Measurements from ENCODE around the gene ZSWIM5.
"Not testable (repeated sequence)": the region's sequence is repeated elsewhere in the genome, so short reads cannot be mapped to it uniquely, and the experiment has no call there.

Gene ZSWIM5

DNA sequence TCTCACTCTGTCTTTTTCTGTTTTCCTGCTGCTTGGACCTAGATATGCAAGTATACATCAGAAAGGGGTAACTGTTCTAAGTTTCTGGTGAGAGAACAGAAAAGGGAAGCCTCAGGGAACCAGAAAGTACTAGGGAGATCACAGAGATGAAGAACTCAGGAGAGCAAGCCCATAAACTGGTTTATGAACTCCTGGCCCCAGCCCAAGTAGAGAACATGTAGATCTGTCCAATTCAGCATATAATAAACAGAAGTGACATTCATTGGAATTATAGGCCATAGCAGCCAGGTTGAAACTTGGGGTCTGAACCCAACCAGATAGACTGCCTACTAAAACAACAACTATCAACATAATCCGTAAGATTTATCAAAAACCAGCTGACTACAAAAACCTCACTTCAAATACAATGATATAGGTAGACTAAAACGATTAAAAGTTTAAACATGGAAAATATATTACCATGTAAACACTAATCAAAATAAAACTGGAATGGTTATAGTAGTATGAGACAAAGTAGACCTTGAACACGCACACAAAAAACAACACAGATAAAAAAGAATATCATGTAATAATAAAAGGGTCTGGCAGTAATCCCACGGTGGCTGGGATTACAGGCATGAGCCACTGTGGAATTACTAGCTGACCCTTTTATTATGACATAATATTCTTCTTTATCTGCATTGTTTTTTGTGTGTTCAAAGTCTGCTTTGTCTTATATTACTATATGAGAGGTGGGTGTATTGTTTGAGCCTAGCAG, 65.0 kb downstream of the ZSWIM5 start:
- Histone ChIP-seq H3K27me3 (replicated peaks; ENCODE audit: control insufficient read depth, insufficient read depth, low read length) (no peaks in the 10 kb centered on the region), H3K36me3 (ENCODE audit: control insufficient read depth, insufficient read depth, low read length) (no peaks in the 10 kb centered on the region), H3K4me3 (replicated peaks; ENCODE audit: low read depth, low read length) (no peak overlapping the region)
- no peak for DNase-seq (ENCODE audit: extremely low read depth, insufficient read length)
- no peak for TF ChIP-seq CTCF (IDR thresholded peaks at IDR 0.05; ENCODE audit: insufficient read depth, low read length, poor library complexity, severe bottlenecking)

DNA sequence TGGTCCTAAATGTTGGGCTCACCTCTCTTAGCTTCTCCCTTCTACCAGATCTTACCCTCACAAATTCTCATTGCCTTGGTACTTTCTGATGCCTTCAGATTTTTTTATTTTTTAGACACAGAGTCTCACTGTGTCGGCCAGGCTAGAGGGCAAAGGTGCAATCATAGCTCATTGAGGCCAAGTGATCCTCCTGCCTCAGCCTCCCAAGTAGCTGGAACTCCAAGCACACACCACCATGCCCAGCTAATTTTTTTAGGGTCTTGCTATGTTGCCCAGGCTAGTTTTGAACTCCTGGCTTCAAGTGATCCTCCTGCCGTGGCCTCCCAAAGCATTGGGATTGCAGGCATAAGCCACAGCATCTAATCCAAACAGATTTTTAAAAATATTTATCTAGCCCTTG, 69.4 kb downstream of the ZSWIM5 start:
- Histone ChIP-seq H3K27me3 (replicated peaks; ENCODE audit: control insufficient read depth, insufficient read depth, low read length) (no peaks in the 10 kb centered on the region), H3K36me3 (ENCODE audit: control insufficient read depth, insufficient read depth, low read length) (no peaks in the 10 kb centered on the region), H3K4me3 (replicated peaks; ENCODE audit: low read depth, low read length) (no peak overlapping the region)
- TF ChIP-seq CTCF (IDR thresholded peaks at IDR 0.05; ENCODE audit: insufficient read depth, low read length, poor library complexity, severe bottlenecking) = no peak
- no peak for DNase-seq (ENCODE audit: extremely low read depth, insufficient read length)

GRCh38 chr1:45135316-45135715, 71.1 kb downstream of the ZSWIM5 start:
- Histone ChIP-seq H3K4me3 (replicated peaks; ENCODE audit: low read depth, low read length) (no peak overlapping the region), H3K27me3 (replicated peaks; ENCODE audit: control insufficient read depth, insufficient read depth, low read length) (no peaks in the 10 kb centered on the region), H3K36me3 (ENCODE audit: control insufficient read depth, insufficient read depth, low read length) (no peaks in the 10 kb centered on the region)
- no peak for TF ChIP-seq CTCF (IDR thresholded peaks at IDR 0.05; ENCODE audit: insufficient read depth, low read length, poor library complexity, severe bottlenecking)
- no peak for DNase-seq (ENCODE audit: extremely low read depth, insufficient read length)

DNA sequence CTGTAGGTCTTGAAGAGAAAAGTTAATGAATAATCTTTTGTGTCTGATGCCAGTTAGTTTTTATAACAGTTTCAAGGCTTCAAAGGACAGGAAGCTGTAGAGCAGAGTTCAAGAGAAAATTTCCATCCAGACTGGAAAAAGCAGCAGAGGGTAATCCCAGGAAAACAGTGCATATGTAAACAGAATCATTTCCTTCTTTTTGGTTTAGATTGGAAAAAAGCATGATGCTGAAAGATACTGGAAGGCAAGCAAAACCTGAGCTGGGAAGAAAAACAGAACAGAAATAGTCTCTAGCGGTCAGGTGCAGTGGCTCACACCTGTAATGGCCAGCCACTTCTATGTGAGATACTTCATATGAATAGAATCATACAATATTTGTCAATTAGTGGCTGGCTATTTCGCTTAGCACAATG, 71.9 kb downstream of the ZSWIM5 start:
- Histone ChIP-seq H3K27me3 (replicated peaks; ENCODE audit: control insufficient read depth, insufficient read depth, low read length) (no peaks in the 10 kb centered on the region), H3K36me3 (ENCODE audit: control insufficient read depth, insufficient read depth, low read length) (no peaks in the 10 kb centered on the region), H3K4me3 (replicated peaks; ENCODE audit: low read depth, low read length) (no peak overlapping the region)
- no peak for DNase-seq (ENCODE audit: extremely low read depth, insufficient read length)
- TF ChIP-seq CTCF (IDR thresholded peaks at IDR 0.05; ENCODE audit: insufficient read depth, low read length, poor library complexity, severe bottlenecking) = no peak

GRCh38 chr1:45132719-45133118, 73.7 kb downstream of the ZSWIM5 start:
- not testable (repeated sequence) for H3K36me3 ChIP-seq (ENCODE audit: control insufficient read depth, insufficient read depth, low read length); H3K27me3 ChIP-seq (replicated peaks; ENCODE audit: control insufficient read depth, insufficient read depth, low read length); H3K4me3 ChIP-seq (replicated peaks; ENCODE audit: low read depth, low read length); DNase-seq (ENCODE audit: extremely low read depth, insufficient read length)

DNA sequence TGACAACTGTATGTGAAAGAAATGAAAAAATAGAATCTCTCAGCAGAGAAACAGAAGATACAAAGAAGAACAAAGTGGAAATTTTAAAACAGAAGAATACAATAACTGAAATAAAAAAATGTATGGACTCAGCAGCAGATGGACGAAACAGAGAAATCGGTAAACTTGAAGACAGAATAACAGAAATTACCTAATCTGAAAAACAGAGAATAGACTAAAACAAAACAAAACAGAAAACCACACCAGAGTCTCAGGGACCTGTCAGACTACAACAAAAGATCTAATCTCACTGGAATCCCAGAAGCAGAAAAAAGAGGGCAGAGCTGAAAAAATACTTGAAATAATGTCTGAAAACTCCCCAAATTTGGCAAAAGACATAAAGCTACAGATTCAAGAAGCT, 83.0 kb downstream of the ZSWIM5 start:
- no peak for DNase-seq (ENCODE audit: extremely low read depth, insufficient read length)
- H3K27me3 ChIP-seq (replicated peaks; ENCODE audit: control insufficient read depth, insufficient read depth, low read length) = no peaks in the 10 kb centered on the region
- no peak overlapping the region for H3K4me3 ChIP-seq (replicated peaks; ENCODE audit: low read depth, low read length)
- no peak for TF ChIP-seq CTCF (IDR thresholded peaks at IDR 0.05; ENCODE audit: insufficient read depth, low read length, poor library complexity, severe bottlenecking)
- H3K36me3 ChIP-seq (ENCODE audit: control insufficient read depth, insufficient read depth, low read length) = no peaks in the 10 kb centered on the region
